Activated T-cell treated with anti-CD3 and anti-CD28 coated beads, Interleukin-2, amount 50 U/mL, for 1 hour (primary cell): ENCODE measurements around the gene GARS1.
"Not testable (repeated sequence)": the region's sequence is repeated elsewhere in the genome, so short reads cannot be mapped to it uniquely, and the experiment has no call there.

ENCODE experiments used
- DNase-seq: peaks from one replicate; pipeline ENCODE4 v3.0.0-alpha.2; 2020

Gene GARS1

GRCh38 chr7:30594540-30595435, at the start of gene GARS1:
GARS1 (plus strand) TSS chr7:30594878; CDS start chr7:30594922, 44 bp downstream.
- DNase-seq, result peak; percentile 91

- no peak for DNase-seq
Observed at GRCh38 chr7:30545791-30546555, 48.7 kb upstream of the GARS1 start.

GRCh38 chr7:30546596-30546995, 48.1 kb upstream of the GARS1 start:
- no peak for DNase-seq

GRCh38 chr7:30548845-30549244, 45.8 kb upstream of the GARS1 start:
- DNase-seq, result peak; percentile 27

GRCh38 chr7:30549931-30550493, 44.7 kb upstream of the GARS1 start:
- DNase-seq, result no peak

GRCh38 chr7:30552330-30552729, 42.3 kb upstream of the GARS1 start:
- no peak for DNase-seq

GRCh38 chr7:30553141-30553540, 41.5 kb upstream of the GARS1 start:
- DNase-seq, result no peak

GRCh38 chr7:30553546-30553945, 41.1 kb upstream of the GARS1 start:
- no peak for DNase-seq

GRCh38 chr7:30555525-30555924, 39.2 kb upstream of the GARS1 start:
- no peak for DNase-seq

- no peak for DNase-seq
Observed at GRCh38 chr7:30556840-30557239, 37.8 kb upstream of the GARS1 start.

- no peak for DNase-seq
Observed at GRCh38 chr7:30557245-30557644, 37.4 kb upstream of the GARS1 start.

- no peak for DNase-seq
Observed at GRCh38 chr7:30559611-30560010, 35.1 kb upstream of the GARS1 start.

- no peak for DNase-seq
Observed at GRCh38 chr7:30561389-30561788, 33.3 kb upstream of the GARS1 start.

- no peak for DNase-seq
Observed at GRCh38 chr7:30562498-30562897, 32.2 kb upstream of the GARS1 start.

GRCh38 chr7:30562909-30563308, 31.8 kb upstream of the GARS1 start:
- DNase-seq, result no peak

- no peak for DNase-seq
Observed at GRCh38 chr7:30563326-30563942, 31.2 kb upstream of the GARS1 start.

- peak; percentile 76 for DNase-seq
Observed at GRCh38 chr7:30564243-30564892, 30.3 kb upstream of the GARS1 start.

GRCh38 chr7:30566596-30566995, 28.1 kb upstream of the GARS1 start:
- DNase-seq, result no peak

- DNase-seq, result no peak
Observed at GRCh38 chr7:30567081-30567480, 27.6 kb upstream of the GARS1 start.

- DNase-seq, result not testable (repeated sequence)
Observed at GRCh38 chr7:30570238-30570637, 24.4 kb upstream of the GARS1 start.

GRCh38 chr7:30572212-30572841, 22.4 kb upstream of the GARS1 start:
- no peak for DNase-seq

GRCh38 chr7:30575910-30576309, 18.8 kb upstream of the GARS1 start:
- no peak for DNase-seq
